Gastroesophageal sphincter (tissue), 3 donors: ENCODE results near the gene RPA1.
"Not testable (repeated sequence)": the region's sequence is repeated elsewhere in the genome, so short reads cannot be mapped to it uniquely, and the experiment has no call there.

Source experiments
- EP300 ChIP-seq: sonication (generic); formaldehyde crosslinking; IDR thresholded peaks from one replicate; pipeline ENCODE4 v1.6.1; 2017; ENCODE audit warnings: antibody characterized with exemption, mild to moderate bottlenecking
- POLR2A ChIP-seq, 2 donors: fragments of 450-650 bp; IDR thresholded peaks; one replicate each; pipeline ENCODE4 v1.6.1; 2017; ENCODE audit warnings: antibody characterized with exemption in 2 of 2, mild to moderate bottlenecking in 2 of 2, moderate library complexity in 1 of 2
- POLR2AphosphoS5 ChIP-seq: sonication (generic); formaldehyde crosslinking; IDR thresholded peaks from one replicate; pipeline ENCODE4 v1.6.1; 2017; ENCODE audit warnings: antibody characterized with exemption
- TF ChIP-seq, protein P1 (sequence below), 4 experiments: fragments of 200-600 bp in 2 of 4; fragments of 450-650 bp in 2 of 4; sonication (generic) in 1 of 4; IDR thresholded peaks; one replicate each; pipeline ENCODE4 v1.5.1; 2017 to 2019; ENCODE audit warnings: antibody characterized with exemption in 4 of 4, mild to moderate bottlenecking in 2 of 4, moderate library complexity in 2 of 4

DNA sequence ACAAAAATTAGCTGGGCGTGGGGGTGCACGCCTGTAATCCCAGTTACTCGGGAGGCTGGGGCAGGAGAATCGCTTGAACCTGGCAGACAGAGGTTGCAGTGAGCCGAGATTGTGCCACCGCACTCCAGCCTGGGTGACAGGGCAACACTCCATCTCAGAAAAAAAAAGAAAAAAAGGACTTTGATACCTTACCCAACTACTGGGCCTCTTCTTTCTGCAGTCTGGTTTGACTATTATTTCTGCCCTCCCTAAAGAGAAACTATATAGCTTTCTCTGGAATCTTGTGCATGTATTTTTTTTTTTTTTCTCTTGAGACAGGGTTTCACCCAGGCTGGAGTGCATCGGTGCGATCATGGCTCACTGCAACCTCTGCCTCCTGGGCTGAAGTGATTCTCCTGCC is 32.0 kb upstream of the RPA1 start:
- TF ChIP-seq, protein P1, sequence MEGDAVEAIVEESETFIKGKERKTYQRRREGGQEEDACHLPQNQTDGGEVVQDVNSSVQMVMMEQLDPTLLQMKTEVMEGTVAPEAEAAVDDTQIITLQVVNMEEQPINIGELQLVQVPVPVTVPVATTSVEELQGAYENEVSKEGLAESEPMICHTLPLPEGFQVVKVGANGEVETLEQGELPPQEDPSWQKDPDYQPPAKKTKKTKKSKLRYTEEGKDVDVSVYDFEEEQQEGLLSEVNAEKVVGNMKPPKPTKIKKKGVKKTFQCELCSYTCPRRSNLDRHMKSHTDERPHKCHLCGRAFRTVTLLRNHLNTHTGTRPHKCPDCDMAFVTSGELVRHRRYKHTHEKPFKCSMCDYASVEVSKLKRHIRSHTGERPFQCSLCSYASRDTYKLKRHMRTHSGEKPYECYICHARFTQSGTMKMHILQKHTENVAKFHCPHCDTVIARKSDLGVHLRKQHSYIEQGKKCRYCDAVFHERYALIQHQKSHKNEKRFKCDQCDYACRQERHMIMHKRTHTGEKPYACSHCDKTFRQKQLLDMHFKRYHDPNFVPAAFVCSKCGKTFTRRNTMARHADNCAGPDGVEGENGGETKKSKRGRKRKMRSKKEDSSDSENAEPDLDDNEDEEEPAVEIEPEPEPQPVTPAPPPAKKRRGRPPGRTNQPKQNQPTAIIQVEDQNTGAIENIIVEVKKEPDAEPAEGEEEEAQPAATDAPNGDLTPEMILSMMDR (IDR thresholded peaks at IDR 0.05), result not testable (repeated sequence)
- TF ChIP-seq POLR2A (IDR thresholded peaks at IDR 0.05); POLR2AphosphoS5; EP300: not testable (repeated sequence)
